PC-9 (cell line): ENCODE data around the gene YWHAG.

Experiments
- EZH2 ChIP-seq: fragments of 200-600 bp; sonication (generic); IDR thresholded peaks from 2 replicates; pipeline ENCODE4 v1.8.0; 2017; ENCODE audit warnings: antibody characterized with exemption, low read depth
- TF ChIP-seq, protein P1 (sequence below): fragments of 200-600 bp; sonication (generic); conservative IDR thresholded peaks from 2 replicates; pipeline ENCODE4 v1.6.1; 2017; ENCODE audit warnings: mixed run types, antibody characterized with exemption, mild to moderate bottlenecking, moderate library complexity

DNA sequence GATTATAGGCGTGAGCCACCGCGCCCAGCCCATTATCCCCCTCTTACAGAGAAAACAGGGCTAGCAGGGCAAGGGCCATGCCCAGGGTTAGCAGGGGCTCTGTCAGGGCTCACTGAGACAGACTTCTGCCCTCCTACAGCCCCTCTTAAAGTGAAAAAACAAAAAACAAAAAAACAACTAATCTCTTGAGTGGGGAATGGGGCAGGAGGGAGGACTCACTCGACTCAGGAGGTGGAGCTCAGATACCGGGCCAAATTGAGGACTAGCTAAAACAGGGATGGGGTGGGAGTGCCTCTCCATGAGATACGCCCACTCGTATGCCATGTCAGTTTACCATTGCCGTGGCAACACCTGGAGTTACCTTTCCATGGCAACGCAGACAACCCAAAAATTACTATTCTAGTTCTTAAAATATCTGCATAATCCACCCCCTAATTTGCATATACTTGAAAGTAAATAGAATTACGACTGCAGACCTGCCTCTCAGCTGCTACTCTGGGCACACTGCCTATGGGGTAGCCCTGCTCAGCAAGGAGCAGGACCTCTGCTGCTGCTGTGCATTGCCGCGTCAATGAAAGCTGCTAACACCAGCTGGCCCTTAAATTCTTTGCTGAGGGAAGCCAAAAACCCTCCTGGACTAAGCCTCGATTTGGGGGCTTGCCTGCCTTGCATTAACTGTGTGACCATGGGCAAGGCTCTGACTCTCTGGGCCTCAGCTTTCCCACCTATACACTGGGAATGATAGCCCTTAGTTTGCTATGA is 37.4 kb upstream of the YWHAG start:
- TF ChIP-seq, protein P1, sequence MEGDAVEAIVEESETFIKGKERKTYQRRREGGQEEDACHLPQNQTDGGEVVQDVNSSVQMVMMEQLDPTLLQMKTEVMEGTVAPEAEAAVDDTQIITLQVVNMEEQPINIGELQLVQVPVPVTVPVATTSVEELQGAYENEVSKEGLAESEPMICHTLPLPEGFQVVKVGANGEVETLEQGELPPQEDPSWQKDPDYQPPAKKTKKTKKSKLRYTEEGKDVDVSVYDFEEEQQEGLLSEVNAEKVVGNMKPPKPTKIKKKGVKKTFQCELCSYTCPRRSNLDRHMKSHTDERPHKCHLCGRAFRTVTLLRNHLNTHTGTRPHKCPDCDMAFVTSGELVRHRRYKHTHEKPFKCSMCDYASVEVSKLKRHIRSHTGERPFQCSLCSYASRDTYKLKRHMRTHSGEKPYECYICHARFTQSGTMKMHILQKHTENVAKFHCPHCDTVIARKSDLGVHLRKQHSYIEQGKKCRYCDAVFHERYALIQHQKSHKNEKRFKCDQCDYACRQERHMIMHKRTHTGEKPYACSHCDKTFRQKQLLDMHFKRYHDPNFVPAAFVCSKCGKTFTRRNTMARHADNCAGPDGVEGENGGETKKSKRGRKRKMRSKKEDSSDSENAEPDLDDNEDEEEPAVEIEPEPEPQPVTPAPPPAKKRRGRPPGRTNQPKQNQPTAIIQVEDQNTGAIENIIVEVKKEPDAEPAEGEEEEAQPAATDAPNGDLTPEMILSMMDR: no peak
- TF ChIP-seq EZH2: no peak
